ENCODE measurements around the gene IPO4.
A peak's percentile ranks its signal among the peaks of the same experiment; 100 is the strongest.

Gene IPO4

GRCh38 chr14:24194186-24194872 is 5.7 kb upstream of the IPO4 start:
- H3K27ac ChIP-seq (ENCODE audit: extremely low read depth, low read depth, low read length), result peak overlapping the region; percentile 97
- CTCF ChIA-PET, result interaction anchor here (0.6 to 2.4 kb wide), 2 partner anchors 34 to 49 kb away, joined by 3 to 10 read pairs; partner anchors contain the start of gene IRF9

DNA sequence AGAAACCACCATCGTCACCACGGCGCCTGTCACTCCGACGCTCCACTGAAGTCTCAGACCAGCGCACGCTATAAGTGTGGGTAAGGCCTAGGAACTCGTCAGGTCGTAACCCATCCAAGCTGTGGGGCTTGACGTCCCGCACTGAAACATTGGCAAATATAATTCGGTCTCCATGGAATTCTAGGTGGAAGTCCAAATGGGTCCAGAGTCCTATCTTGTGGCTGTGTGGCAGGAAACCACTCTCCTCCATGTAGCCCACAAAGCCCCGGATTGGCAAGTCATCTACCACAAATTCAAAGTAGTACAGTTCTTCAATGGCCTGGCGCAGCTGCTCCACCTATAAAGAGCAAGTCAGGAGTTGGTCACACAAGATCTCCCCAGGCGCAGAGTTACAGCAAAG is 4.3 kb upstream of the IPO4 start:
- Histone ChIP-seq H3K4me3 (ENCODE audit: low read depth, low read length) (no peak overlapping the region), H3K27ac (ENCODE audit: extremely low read depth, low read depth, low read length) (no peak overlapping the region), H3K36me3 (ENCODE audit: control insufficient read depth in 2 of 2, insufficient read depth in 1 of 2, low read length in 2 of 2) (peaks cover 6 to 43% of the 10 kb centered on the region in 2 experiments), H3K4me1 (ENCODE audit: control insufficient read depth, insufficient read depth, low read length) (peaks cover 6% of the 10 kb centered on the region; the same call in 1 of the 2 replicates), H3K9me3 (ENCODE audit: control insufficient read depth, insufficient read depth, low read depth, low read length) (no peaks in the 10 kb centered on the region)
- no peak for TF ChIP-seq SALL2 (tag by site-specific recombination; IDR thresholded peaks at IDR 0.05; ENCODE audit: borderline replicate concordance)
- TF ChIP-seq ZNF707 (tag by site-specific recombination; IDR thresholded peaks at IDR 0.05), result no peak
- TF ChIP-seq ZNF785 (tag by site-specific recombination; IDR thresholded peaks at IDR 0.05), result no peak
- TF ChIP-seq HIC1 (tag by site-specific recombination; IDR thresholded peaks at IDR 0.05), result no peak
- TF ChIP-seq OVOL3 (tag by site-specific recombination; IDR thresholded peaks at IDR 0.05), result no peak
- TF ChIP-seq GLIS1 (tag by site-specific recombination; IDR thresholded peaks at IDR 0.05), result no peak
- TF ChIP-seq ZNF600 (tag by site-specific recombination; IDR thresholded peaks at IDR 0.05), result no peak
- TF ChIP-seq ZNF266 (tag by site-specific recombination; IDR thresholded peaks at IDR 0.05; ENCODE audit: low read depth), result no peak
- TF ChIP-seq ZFP69B (tag by site-specific recombination; IDR thresholded peaks at IDR 0.05), result no peak
- TF ChIP-seq ZFHX2 (tag by site-specific recombination; conservative IDR thresholded peaks at IDR 0.05), result no peak
- CTCF ChIA-PET, result no interaction called here
- POLR2A ChIA-PET, result no interaction called here

More at GRCh38 chr14:24194186-24194872, 5.7 kb upstream of the IPO4 start:
- Histone ChIP-seq H3K4me1 (ENCODE audit: control insufficient read depth, insufficient read depth, low read length) (peaks cover 4% of the 10 kb centered on the region; the same call in 1 of the 2 replicates), H3K36me3 (ENCODE audit: control insufficient read depth in 2 of 2, insufficient read depth in 1 of 2, low read length in 2 of 2) (peaks cover 6 to 53% of the 10 kb centered on the region in 2 experiments), H3K9me3 (ENCODE audit: control insufficient read depth, insufficient read depth, low read depth, low read length) (no peaks in the 10 kb centered on the region), H3K4me3 (ENCODE audit: low read depth, low read length) (peak overlapping the region; percentile 89; the same call in 1 of the 2 replicates)
- POLR2A ChIA-PET, result interaction anchor here (0.9 to 4.1 kb wide), 7 partner anchors 19 to 100 kb away, joined by 5 to 43 read pairs (median 9); partner anchors contain the start of genes CHMP4A, IRF9, MDP1 and PCK2
- TF ChIP-seq MYNN (tag by site-specific recombination; IDR thresholded peaks at IDR 0.05; ENCODE audit: borderline replicate concordance) (no peak), YY2 (tag by site-specific recombination; IDR thresholded peaks at IDR 0.05) (no peak), ZNF391 (tag by site-specific recombination; IDR thresholded peaks at IDR 0.05; ENCODE audit: borderline replicate concordance, low read depth) (no peak), SP3 (tag by site-specific recombination; IDR thresholded peaks at IDR 0.05) (no peak), ZNF76 (tag by site-specific recombination; IDR thresholded peaks at IDR 0.05; ENCODE audit: borderline replicate concordance, low read depth) (no peak)
- TF ChIP-seq, protein P1, sequence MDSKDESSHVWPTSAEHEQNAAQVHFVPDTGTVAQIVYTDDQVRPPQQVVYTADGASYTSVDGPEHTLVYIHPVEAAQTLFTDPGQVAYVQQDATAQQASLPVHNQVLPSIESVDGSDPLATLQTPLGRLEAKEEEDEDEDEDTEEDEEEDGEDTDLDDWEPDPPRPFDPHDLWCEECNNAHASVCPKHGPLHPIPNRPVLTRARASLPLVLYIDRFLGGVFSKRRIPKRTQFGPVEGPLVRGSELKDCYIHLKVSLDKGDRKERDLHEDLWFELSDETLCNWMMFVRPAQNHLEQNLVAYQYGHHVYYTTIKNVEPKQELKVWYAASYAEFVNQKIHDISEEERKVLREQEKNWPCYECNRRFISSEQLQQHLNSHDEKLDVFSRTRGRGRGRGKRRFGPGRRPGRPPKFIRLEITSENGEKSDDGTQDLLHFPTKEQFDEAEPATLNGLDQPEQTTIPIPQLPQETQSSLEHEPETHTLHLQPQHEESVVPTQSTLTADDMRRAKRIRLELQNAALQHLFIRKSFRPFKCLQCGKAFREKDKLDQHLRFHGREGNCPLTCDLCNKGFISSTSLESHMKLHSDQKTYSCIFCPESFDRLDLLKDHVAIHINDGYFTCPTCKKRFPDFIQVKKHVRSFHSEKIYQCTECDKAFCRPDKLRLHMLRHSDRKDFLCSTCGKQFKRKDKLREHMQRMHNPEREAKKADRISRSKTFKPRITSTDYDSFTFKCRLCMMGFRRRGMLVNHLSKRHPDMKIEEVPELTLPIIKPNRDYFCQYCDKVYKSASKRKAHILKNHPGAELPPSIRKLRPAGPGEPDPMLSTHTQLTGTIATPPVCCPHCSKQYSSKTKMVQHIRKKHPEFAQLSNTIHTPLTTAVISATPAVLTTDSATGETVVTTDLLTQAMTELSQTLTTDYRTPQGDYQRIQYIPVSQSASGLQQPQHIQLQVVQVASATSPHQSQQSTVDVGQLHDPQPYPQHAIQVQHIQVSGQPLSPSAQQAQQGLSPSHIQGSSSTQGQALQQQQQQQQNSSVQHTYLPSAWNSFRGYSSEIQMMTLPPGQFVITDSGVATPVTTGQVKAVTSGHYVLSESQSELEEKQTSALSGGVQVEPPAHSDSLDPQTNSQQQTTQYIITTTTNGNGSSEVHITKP (tag by site-specific recombination; IDR thresholded peaks at IDR 0.05), result no peak
